ENCODE data around the gene CDK14.

CDK14 gene

GRCh38 chr7:90595801-90596670 lies at the start of gene CDK14:
CDK14 (plus strand) TSS chr7:90596321; CDS start chr7:90596628, 307 bp downstream.
- DNase-seq, result peak; percentile 7 to 23 (median 18)

GRCh38 chr7:90551036-90551435 lies 45.1 kb upstream of the CDK14 start:
- DNase-seq, result no peak

GRCh38 chr7:90552521-90552920 lies 43.6 kb upstream of the CDK14 start:
- no peak for DNase-seq

- no peak for DNase-seq
Measured at GRCh38 chr7:90560730-90561129, 35.4 kb upstream of the CDK14 start.

GRCh38 chr7:90563286-90563685 lies 32.8 kb upstream of the CDK14 start:
- no peak for DNase-seq

- DNase-seq, result no peak
Measured at GRCh38 chr7:90564455-90564854, 31.7 kb upstream of the CDK14 start.

GRCh38 chr7:90568213-90568612 lies 27.9 kb upstream of the CDK14 start:
- no peak for DNase-seq

- no peak for DNase-seq
Measured at GRCh38 chr7:90569368-90569767, 26.8 kb upstream of the CDK14 start.

- no peak for DNase-seq
Measured at GRCh38 chr7:90570373-90570959, 25.7 kb upstream of the CDK14 start.

GRCh38 chr7:90574146-90574819 lies 21.8 kb upstream of the CDK14 start:
- DNase-seq, result no peak

GRCh38 chr7:90574820-90575187 lies 21.3 kb upstream of the CDK14 start:
- no peak for DNase-seq

GRCh38 chr7:90579181-90579688 lies 16.9 kb upstream of the CDK14 start:
- no peak for DNase-seq

- no peak for DNase-seq
Measured at GRCh38 chr7:90580051-90580450, 16.1 kb upstream of the CDK14 start.

- DNase-seq, result no peak
Measured at GRCh38 chr7:90582164-90582563, 14.0 kb upstream of the CDK14 start.

GRCh38 chr7:90584378-90584777 lies 11.7 kb upstream of the CDK14 start:
- no peak for DNase-seq

GRCh38 chr7:90586091-90586490 lies 10.0 kb upstream of the CDK14 start:
- DNase-seq, result no peak

- DNase-seq, result no peak
Measured at GRCh38 chr7:90587766-90588165, 8.4 kb upstream of the CDK14 start.

GRCh38 chr7:90592033-90592432 lies 4.1 kb upstream of the CDK14 start:
- DNase-seq, result no peak

GRCh38 chr7:90593205-90593604 lies 2.9 kb upstream of the CDK14 start:
- no peak for DNase-seq

- no peak for DNase-seq
Measured at GRCh38 chr7:90594751-90595317, 1.3 kb upstream of the CDK14 start.

- DNase-seq, result no peak
Measured at GRCh38 chr7:90595342-90595800, 750 bp upstream of the CDK14 start.

- DNase-seq, result no peak
Measured at GRCh38 chr7:90596671-90597562, 796 bp downstream of the CDK14 start.

Data from activated CD4-positive, CD25-positive, alpha-beta regulatory T cell (primary cell).